Measurements from ENCODE around the gene CLSTN2. TPM values are rescaled to one million over a fixed set of nuclear protein-coding genes. Genes with fewer than 3 reads are reported as not detected.

The CLSTN2 gene
- total RNA-seq, 1 donor from 2014 or later = 9.7 TPM

DNA sequence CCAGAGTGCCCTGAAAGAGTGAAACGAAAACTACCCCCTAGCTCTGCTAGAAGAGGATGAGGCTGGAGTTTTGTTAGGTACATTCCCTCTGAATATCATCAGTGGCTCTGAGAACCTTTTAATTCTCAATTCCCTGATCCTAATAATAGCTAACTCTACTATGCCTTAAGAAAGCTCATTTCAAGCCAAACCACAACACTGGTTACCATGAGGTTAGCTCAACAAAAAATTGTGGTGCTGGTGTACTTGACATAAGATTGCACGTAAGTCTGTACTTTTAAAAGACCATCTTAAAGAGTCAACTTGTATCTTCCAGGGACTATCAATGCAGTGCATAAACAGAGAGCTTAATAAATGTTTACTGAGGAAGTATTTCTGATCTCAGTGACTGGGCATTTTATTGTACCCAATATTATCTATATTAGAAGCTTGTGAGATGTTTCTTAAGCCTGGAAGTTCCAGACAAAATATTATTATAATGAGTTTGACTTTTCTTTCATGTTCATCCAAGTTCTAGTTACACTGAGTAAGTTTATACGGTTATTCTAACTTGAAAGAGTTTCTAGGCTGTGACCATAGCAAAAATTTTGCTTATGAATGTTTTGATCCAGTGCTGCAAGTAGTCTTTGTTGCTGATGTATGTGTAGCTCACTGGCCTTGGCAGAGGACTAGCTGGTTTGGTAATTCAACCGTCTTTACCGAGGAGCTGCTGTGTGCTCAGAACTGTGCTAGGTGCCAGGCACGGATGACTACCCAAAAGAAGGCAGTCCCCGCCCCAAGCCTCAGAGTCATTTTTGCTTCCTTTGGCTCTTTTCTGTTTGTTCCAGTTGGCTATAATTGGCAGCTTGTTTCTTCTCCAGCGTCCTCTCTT lies 408.5 kb downstream of the CLSTN2 start:
- no peak for DNase-seq (ENCODE audit: low read depth)
- TF ChIP-seq, protein P1, sequence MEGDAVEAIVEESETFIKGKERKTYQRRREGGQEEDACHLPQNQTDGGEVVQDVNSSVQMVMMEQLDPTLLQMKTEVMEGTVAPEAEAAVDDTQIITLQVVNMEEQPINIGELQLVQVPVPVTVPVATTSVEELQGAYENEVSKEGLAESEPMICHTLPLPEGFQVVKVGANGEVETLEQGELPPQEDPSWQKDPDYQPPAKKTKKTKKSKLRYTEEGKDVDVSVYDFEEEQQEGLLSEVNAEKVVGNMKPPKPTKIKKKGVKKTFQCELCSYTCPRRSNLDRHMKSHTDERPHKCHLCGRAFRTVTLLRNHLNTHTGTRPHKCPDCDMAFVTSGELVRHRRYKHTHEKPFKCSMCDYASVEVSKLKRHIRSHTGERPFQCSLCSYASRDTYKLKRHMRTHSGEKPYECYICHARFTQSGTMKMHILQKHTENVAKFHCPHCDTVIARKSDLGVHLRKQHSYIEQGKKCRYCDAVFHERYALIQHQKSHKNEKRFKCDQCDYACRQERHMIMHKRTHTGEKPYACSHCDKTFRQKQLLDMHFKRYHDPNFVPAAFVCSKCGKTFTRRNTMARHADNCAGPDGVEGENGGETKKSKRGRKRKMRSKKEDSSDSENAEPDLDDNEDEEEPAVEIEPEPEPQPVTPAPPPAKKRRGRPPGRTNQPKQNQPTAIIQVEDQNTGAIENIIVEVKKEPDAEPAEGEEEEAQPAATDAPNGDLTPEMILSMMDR (conservative IDR thresholded peaks at IDR 0.05; ENCODE audit: low read depth, low read length) = no peak
- H3K4me3 ChIP-seq (ENCODE audit: low read depth, low read length) = no peak overlapping the region

DNA sequence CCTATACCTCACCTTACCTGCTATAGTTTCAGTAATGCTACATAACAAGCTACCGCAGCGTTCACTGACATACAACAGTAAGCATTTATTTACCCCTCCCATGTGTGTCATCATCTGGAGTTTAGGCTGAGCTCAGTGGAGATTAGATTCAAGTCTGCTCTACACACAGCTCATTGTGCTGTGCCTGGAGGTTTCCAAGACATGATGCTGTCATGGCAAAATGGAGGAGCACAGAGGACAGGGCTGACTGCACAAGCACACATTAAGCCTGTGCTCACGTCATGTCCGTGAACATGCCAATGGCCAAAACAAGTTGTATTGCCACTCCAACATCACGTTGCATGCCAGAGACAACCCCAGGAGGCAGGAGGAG lies 409.1 kb downstream of the CLSTN2 start:
- H3K4me3 ChIP-seq (ENCODE audit: low read depth, low read length) = no peak overlapping the region
- TF ChIP-seq, protein P1 (conservative IDR thresholded peaks at IDR 0.05; ENCODE audit: low read depth, low read length) = no peak
- no peak for DNase-seq (ENCODE audit: low read depth)

DNA sequence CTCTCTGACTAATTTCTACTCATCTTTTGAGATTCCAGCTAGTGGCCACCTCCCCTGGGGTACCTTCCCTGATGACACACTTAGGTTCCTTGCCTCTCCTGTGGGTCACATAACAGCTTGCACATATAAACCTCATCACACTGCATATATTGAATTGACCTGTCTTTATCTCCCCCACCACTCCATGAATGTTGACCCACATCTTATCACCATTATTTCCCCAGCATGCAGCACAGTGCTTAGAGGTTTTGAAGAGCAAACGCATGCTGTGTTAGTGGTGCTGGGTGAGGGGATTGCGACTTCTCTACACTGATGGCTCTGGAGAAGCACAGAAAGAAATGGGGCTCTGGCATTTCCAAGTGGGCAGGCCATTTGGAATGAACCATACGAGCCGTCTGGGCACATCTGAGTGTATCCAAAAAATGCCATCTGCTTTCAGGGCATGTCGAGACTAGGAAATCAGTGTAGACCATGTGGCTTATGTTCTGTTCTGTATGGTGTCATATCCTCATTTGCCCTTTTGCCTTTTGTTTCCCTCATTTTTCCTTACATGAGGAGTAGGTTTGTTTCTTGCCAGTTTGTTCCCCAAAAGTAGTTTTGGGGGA lies 409.7 kb downstream of the CLSTN2 start:
- DNase-seq (ENCODE audit: low read depth) = no peak
- TF ChIP-seq, protein P1 (conservative IDR thresholded peaks at IDR 0.05; ENCODE audit: low read depth, low read length) = no peak
- no peak overlapping the region for H3K4me3 ChIP-seq (ENCODE audit: low read depth, low read length)

DNA sequence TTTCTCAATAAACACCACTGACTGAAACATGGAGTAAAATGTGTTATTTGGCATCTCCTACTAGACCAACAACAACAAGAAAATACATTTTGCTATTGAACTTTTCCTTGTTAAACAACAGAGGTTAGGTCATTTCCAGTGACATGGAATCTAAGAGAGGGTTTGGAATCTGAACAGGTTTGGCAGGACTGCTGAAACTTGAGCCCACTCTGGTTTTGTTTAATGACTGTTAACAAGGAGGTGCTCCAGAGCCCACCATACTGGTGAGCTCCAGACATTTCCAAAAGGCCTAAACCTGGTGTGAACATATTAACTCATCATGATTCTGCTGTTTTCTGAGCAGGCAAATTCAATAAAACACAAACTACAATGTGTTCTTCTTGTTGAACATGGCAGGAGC lies 412.2 kb downstream of the CLSTN2 start:
- TF ChIP-seq, protein P1 (conservative IDR thresholded peaks at IDR 0.05; ENCODE audit: low read depth, low read length) = no peak
- no peak for DNase-seq (ENCODE audit: low read depth)
- no peak overlapping the region for H3K4me3 ChIP-seq (ENCODE audit: low read depth, low read length)

DNA sequence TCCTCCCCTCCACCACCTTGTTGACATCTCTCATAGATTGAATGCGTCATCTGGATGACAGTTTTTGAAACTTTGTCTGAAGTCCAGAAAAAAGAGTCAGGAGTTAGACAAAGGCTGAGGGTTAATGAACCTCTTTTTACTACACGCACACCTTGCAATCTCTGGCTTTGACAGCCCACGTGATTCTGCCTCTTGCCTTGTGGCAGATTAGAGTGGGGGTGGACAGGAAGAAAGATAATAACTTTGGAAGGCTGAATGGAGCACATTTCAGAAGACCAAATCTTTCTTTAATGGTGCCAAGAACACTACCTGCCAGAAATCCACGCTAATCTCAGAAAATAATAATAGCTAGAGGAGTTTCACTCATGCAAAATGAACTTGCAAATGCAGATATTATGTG lies 415.0 kb downstream of the CLSTN2 start:
- TF ChIP-seq, protein P1 (conservative IDR thresholded peaks at IDR 0.05; ENCODE audit: low read depth, low read length) = no peak
- DNase-seq (ENCODE audit: low read depth) = no peak
- H3K4me3 ChIP-seq (ENCODE audit: low read depth, low read length) = no peak overlapping the region

DNA sequence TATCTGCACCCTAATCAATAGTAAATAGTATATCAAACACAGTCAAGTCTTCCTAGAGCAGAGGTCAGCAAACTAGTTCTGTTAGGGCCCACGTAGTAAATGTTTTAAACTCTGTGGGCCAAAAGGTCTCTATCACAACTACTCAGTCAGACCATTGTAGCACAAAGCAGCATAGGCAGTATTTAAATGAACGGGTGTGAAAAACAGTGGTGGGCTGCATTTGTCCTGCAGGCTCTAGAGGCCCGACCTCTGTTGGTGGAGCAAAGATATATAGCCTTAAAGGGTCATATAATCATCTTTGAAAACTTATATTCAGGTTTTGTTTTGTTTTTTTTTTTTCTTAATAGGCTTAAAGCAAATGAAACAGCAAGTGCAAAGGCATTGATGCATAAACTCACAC lies 416.5 kb downstream of the CLSTN2 start:
- DNase-seq (ENCODE audit: low read depth) = no peak
- TF ChIP-seq, protein P1 (conservative IDR thresholded peaks at IDR 0.05; ENCODE audit: low read depth, low read length) = no peak
- no peak overlapping the region for H3K4me3 ChIP-seq (ENCODE audit: low read depth, low read length)
